Glutamatergic neuron (in vitro differentiated cells): Measurements from ENCODE around the gene KAT8. TPM values are rescaled to one million over a fixed set of nuclear protein-coding genes. Genes with fewer than 3 reads are reported as not detected.
A peak's percentile ranks its signal among the peaks of the same experiment; 100 is the strongest.

Source experiments
- DNase-seq: peaks from one replicate; pipeline ENCODE4 v3.0.0; 2022
- H3K27ac Mint-ChIP-seq: one replicate; pipeline ENCODE4 v1.8.0; 2020; ENCODE audit warnings: mild to moderate bottlenecking, mixed read lengths, inconsistent platforms; ENCODE audit not compliant: unreplicated experiment
- H3K27me3 Mint-ChIP-seq: one replicate; pipeline ENCODE4 v1.8.0; 2020; ENCODE audit warnings: mild to moderate bottlenecking, moderate library complexity, mixed read lengths, inconsistent platforms; ENCODE audit not compliant: unreplicated experiment
- H3K36me3 Mint-ChIP-seq: one replicate; pipeline ENCODE4 v1.8.0; 2020; ENCODE audit warnings: mild to moderate bottlenecking, mixed read lengths, inconsistent platforms; ENCODE audit not compliant: unreplicated experiment
- H3K4me1 Mint-ChIP-seq: one replicate; pipeline ENCODE4 v1.8.0; 2020; ENCODE audit warnings: mild to moderate bottlenecking, low read depth, mixed read lengths, inconsistent platforms; ENCODE audit not compliant: unreplicated experiment
- H3K4me3 Mint-ChIP-seq: one replicate; pipeline ENCODE4 v1.8.0; 2020; ENCODE audit warnings: mild to moderate bottlenecking, mixed read lengths, inconsistent platforms; ENCODE audit not compliant: unreplicated experiment
- H3K9me3 Mint-ChIP-seq: one replicate; pipeline ENCODE4 v1.8.0; 2020; ENCODE audit warnings: mild to moderate bottlenecking, moderate library complexity, mixed read lengths, inconsistent platforms; ENCODE audit not compliant: unreplicated experiment
- total RNA-seq: library from RNA; stranded (reverse); fragmentation: NEBNext Ultra II Directional; extraction: Animal tissue kit (Norgen Biotek cat#: 25700); gene quantifications from one replicate; pipeline ENCODE4 v1.2.1, GENCODE V29; 2021; ENCODE audit not compliant: unreplicated experiment
- TF ChIP-seq, protein P1 (sequence below): fragments of 200-600 bp; sonication (generic); IDR thresholded peaks from one replicate; pipeline ENCODE4 v1.5.0; 2021; ENCODE audit not compliant: partially characterized antibody, unreplicated experiment

The KAT8 gene
- total RNA-seq, 1 donor from 2014 or later = 61.2 TPM

DNA sequence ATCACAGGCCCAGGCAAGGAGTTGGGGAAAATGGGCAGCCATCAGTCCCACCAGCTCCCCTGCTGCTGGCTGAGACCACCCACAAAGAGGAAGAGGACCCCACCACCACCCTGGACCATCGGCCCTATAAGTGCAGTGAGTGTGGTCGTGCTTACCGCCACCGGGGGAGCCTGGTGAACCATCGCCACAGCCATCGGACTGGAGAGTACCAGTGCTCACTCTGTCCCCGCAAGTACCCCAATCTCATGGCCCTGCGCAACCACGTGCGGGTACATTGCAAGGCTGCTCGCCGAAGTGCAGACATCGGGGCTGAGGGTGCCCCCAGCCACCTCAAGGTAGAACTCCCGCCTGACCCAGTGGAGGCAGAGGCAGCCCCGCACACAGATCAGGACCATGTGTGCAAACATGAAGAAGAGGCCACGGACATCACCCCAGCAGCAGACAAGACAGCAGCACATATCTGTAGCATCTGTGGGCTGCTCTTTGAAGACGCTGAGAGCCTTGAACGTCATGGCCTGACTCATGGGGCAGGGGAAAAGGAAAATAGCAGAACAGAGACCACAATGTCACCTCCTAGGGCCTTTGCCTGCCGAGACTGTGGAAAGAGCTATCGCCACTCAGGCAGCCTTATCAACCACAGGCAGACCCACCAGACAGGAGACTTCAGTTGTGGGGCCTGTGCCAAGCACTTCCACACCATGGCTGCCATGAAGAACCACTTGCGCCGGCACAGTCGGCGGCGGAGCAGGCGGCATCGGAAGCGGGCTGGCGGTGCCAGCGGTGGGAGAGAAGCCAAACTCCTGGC, 39.7 kb upstream of the KAT8 start:
- H3K4me1 Mint-ChIP-seq = peaks cover 7% of the 10 kb centered on the region
- H3K4me3 Mint-ChIP-seq = no peak overlapping the region
- TF ChIP-seq, protein P1, sequence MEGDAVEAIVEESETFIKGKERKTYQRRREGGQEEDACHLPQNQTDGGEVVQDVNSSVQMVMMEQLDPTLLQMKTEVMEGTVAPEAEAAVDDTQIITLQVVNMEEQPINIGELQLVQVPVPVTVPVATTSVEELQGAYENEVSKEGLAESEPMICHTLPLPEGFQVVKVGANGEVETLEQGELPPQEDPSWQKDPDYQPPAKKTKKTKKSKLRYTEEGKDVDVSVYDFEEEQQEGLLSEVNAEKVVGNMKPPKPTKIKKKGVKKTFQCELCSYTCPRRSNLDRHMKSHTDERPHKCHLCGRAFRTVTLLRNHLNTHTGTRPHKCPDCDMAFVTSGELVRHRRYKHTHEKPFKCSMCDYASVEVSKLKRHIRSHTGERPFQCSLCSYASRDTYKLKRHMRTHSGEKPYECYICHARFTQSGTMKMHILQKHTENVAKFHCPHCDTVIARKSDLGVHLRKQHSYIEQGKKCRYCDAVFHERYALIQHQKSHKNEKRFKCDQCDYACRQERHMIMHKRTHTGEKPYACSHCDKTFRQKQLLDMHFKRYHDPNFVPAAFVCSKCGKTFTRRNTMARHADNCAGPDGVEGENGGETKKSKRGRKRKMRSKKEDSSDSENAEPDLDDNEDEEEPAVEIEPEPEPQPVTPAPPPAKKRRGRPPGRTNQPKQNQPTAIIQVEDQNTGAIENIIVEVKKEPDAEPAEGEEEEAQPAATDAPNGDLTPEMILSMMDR = peak; percentile 15
- H3K36me3 Mint-ChIP-seq = no peaks in the 10 kb centered on the region
- H3K9me3 Mint-ChIP-seq = peaks cover 12% of the 10 kb centered on the region
- peaks cover 4% of the 10 kb centered on the region for H3K27me3 Mint-ChIP-seq
- no peak for DNase-seq
- H3K27ac Mint-ChIP-seq = no peak overlapping the region

DNA sequence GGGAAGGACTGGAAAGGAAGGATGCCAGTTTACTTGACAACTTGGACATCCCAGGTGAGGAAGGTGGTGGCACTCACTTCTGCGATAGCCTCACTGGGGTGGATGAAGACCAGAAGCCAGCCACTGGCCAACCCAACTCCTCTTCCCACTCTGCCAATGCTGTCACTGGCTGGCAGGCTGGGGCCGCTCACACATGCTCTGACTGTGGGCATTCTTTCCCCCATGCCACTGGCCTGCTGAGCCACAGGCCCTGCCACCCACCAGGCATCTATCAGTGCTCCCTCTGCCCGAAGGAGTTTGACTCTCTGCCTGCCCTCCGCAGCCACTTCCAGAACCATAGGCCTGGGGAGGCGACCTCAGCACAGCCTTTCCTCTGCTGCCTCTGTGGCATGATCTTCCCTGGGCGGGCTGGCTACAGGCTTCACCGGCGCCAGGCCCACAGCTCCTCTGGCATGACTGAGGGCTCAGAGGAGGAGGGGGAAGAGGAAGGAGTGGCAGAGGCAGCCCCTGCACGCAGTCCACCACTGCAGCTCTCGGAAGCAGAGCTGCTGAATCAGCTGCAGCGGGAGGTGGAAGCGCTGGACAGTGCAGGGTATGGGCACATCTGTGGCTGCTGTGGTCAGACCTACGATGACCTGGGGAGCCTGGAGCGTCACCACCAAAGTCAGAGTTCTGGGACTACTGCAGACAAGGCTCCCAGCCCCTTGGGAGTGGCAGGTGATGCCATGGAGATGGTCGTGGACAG, 38.7 kb upstream of the KAT8 start:
- H3K4me1 Mint-ChIP-seq = peaks cover 9% of the 10 kb centered on the region
- H3K27ac Mint-ChIP-seq = no peak overlapping the region
- peaks cover 2% of the 10 kb centered on the region for H3K27me3 Mint-ChIP-seq
- TF ChIP-seq, protein P1 = no peak
- no peak for DNase-seq
- peaks cover 12% of the 10 kb centered on the region for H3K9me3 Mint-ChIP-seq
- no peak overlapping the region for H3K4me3 Mint-ChIP-seq
- no peaks in the 10 kb centered on the region for H3K36me3 Mint-ChIP-seq

- no peak overlapping the region for H3K27ac Mint-ChIP-seq
- no peaks in the 10 kb centered on the region for H3K36me3 Mint-ChIP-seq
- peaks cover 9% of the 10 kb centered on the region for H3K4me1 Mint-ChIP-seq
- peaks cover 12% of the 10 kb centered on the region for H3K9me3 Mint-ChIP-seq
- DNase-seq = no peak
- TF ChIP-seq, protein P1 = no peak
- peaks cover 2% of the 10 kb centered on the region for H3K27me3 Mint-ChIP-seq
- H3K4me3 Mint-ChIP-seq = no peak overlapping the region
Observed at GRCh38 chr16:31079342-31079944, 38.0 kb upstream of the KAT8 start.

- no peak overlapping the region for H3K27ac Mint-ChIP-seq
- no peak overlapping the region for H3K4me3 Mint-ChIP-seq
- H3K27me3 Mint-ChIP-seq = peaks cover 2% of the 10 kb centered on the region
- H3K36me3 Mint-ChIP-seq = no peaks in the 10 kb centered on the region
- no peak for DNase-seq
- TF ChIP-seq, protein P1 = no peak
- peaks cover 7% of the 10 kb centered on the region for H3K9me3 Mint-ChIP-seq
- peaks cover 4% of the 10 kb centered on the region for H3K4me1 Mint-ChIP-seq
Observed at GRCh38 chr16:31080035-31080629, 37.3 kb upstream of the KAT8 start.
